Measurements from ENCODE around the gene NTRK2.

NTRK2 gene

DNA sequence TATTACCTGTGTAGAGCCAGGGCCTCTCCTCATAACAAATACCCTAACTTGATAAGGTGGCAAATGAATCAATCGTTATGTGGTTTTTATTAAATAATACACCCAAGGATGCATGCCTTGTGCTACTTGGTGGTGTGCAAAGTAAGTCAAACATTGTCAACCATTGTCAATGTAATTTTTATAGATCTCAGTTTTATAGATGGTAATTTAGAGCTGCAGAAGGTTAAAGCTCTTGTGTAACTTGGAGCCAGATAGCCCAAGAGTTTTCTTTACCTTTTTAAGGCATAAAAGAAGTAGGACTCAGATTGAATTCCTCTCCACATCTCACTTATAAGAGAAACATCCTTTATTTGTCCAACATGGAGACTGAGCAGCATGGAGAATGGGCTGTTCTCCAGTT is 304.7 kb downstream of the NTRK2 start:
- TF ChIP-seq, protein P1, sequence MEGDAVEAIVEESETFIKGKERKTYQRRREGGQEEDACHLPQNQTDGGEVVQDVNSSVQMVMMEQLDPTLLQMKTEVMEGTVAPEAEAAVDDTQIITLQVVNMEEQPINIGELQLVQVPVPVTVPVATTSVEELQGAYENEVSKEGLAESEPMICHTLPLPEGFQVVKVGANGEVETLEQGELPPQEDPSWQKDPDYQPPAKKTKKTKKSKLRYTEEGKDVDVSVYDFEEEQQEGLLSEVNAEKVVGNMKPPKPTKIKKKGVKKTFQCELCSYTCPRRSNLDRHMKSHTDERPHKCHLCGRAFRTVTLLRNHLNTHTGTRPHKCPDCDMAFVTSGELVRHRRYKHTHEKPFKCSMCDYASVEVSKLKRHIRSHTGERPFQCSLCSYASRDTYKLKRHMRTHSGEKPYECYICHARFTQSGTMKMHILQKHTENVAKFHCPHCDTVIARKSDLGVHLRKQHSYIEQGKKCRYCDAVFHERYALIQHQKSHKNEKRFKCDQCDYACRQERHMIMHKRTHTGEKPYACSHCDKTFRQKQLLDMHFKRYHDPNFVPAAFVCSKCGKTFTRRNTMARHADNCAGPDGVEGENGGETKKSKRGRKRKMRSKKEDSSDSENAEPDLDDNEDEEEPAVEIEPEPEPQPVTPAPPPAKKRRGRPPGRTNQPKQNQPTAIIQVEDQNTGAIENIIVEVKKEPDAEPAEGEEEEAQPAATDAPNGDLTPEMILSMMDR (conservative IDR thresholded peaks at IDR 0.05; ENCODE audit: low read depth): no peak

DNA sequence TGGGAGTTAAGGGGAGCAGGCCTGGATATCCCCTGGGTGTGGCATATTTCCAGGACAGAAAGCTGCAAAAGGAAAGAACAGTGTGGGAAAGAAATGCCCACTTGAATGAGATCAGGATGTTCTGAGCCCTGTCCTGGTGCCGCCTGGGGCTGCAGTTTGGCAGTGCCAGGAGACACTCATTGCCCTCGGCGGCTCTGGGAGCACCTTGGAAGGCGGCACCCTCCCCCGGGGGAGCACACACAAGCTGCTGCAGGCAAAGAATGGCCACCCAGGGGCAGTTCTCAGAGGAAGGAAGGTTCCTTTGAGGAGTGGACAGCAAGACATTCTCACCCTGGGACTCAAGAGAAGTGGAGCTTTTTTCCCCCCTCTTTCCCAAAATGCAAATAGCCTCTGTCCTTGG is 305.3 kb downstream of the NTRK2 start:
- no peak for DNase-seq (ENCODE audit: low spot score)
- ChIA-PET CTCF (no interaction called here), POLR2A (ENCODE audit: low non-redundant PET) (no interaction called here)
- TF ChIP-seq, protein P1 (conservative IDR thresholded peaks at IDR 0.05; ENCODE audit: low read depth): no peak
- no peak overlapping the region for H3K27ac ChIP-seq

More for the DNA sequence above, 304.7 kb downstream of the NTRK2 start:
- POLR2A ChIA-PET (ENCODE audit: low non-redundant PET): no interaction called here
- no peak for DNase-seq (ENCODE audit: low spot score)
- no peak overlapping the region for H3K27ac ChIP-seq
- CTCF ChIA-PET: no interaction called here

GRCh38 chr9:84975926-84976325 is 306.4 kb downstream of the NTRK2 start:
- POLR2A ChIA-PET (ENCODE audit: low non-redundant PET): no interaction called here
- H3K27ac ChIP-seq: no peak overlapping the region
- TF ChIP-seq, protein P1 (conservative IDR thresholded peaks at IDR 0.05; ENCODE audit: low read depth): no peak
- CTCF ChIA-PET: interaction anchor here (0.7 kb wide), 1 partner anchor 714 kb away, joined by 3 read pairs; no protein-coding TSS in a partner anchor
- DNase-seq (ENCODE audit: low spot score): peak; percentile 38

DNA sequence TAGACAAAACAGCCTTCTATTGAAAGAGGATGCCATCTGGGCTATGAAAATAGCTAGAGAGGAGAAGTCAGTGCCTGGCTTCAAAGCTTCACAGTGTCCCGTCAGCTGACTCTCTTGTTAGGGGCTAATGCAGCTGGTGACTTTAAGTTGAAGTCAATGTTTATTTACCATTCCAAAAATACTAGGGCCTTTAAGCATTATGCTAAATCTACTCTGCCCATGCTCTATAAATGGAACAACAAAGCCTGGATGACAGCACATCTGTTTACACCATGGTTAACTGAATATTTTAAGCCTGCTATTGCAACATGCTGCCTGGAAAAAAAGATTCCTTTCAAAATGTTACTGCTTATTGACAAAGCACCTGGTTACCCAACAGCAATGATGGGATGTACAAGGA is 309.1 kb downstream of the NTRK2 start:
- no peak for DNase-seq (ENCODE audit: low spot score)
- no peak overlapping the region for H3K27ac ChIP-seq
- POLR2A ChIA-PET (ENCODE audit: low non-redundant PET): no interaction called here
- TF ChIP-seq, protein P1 (conservative IDR thresholded peaks at IDR 0.05; ENCODE audit: low read depth): no peak
- CTCF ChIA-PET: no interaction called here

DNA sequence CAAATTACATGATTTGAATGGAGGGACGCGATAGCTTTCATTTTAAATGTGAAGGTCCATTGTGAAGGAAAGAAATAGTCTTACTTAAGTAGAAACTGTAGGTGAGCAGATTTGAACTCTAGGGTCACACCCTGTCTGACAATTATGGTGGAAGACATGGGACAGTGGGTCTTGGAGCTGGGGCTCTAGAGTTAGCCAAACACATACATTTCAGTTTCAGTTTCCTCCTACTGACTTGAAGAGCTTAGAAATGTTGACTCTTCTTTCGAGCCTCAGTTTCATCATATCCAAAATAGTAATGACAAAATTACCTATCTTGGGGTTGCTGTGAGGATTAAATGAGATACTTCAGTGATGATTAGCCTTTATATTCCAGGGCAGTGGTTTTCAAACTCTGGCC is 314.2 kb downstream of the NTRK2 start:
- ChIA-PET CTCF (interaction anchor here (1.0 kb wide), 1 partner anchor 47 kb away, joined by 4 read pairs; no protein-coding TSS in a partner anchor), POLR2A (ENCODE audit: low non-redundant PET) (no interaction called here)
- TF ChIP-seq, protein P1 (conservative IDR thresholded peaks at IDR 0.05; ENCODE audit: low read depth): no peak
- DNase-seq (ENCODE audit: low spot score): no peak
- no peak overlapping the region for H3K27ac ChIP-seq

GRCh38 chr9:84988621-84989020 is 319.1 kb downstream of the NTRK2 start:
- POLR2A ChIA-PET (ENCODE audit: low non-redundant PET): interaction anchor here (0.6 kb wide), 1 partner anchor 42 kb away, joined by 3 read pairs; no protein-coding TSS in a partner anchor
- no peak for DNase-seq (ENCODE audit: low spot score)
- CTCF ChIA-PET: interaction anchor here (0.7 kb wide), 1 partner anchor 153 kb away, joined by 4 read pairs; no protein-coding TSS in a partner anchor
- TF ChIP-seq, protein P1 (conservative IDR thresholded peaks at IDR 0.05; ENCODE audit: low read depth): no peak
- H3K27ac ChIP-seq: no peak overlapping the region
